Skeletal muscle tissue (tissue), 4 donors: Measurements from ENCODE around the gene FAM171A1. TPM values are rescaled to one million over a fixed set of nuclear protein-coding genes. Genes with fewer than 3 reads are reported as not detected.
A peak's percentile ranks its signal among the peaks of the same experiment; 100 is the strongest.
"Not testable (repeated sequence)": the region's sequence is repeated elsewhere in the genome, so short reads cannot be mapped to it uniquely, and the experiment has no call there.

Experiments
- H3K27ac ChIP-seq: one replicate; pipeline ENCODE4 v1.7.0; 2013; ENCODE audit warnings: mild to moderate bottlenecking, low read depth, low read length, inconsistent platforms
- H3K27me3 ChIP-seq, 3 donors: one replicate each; pipeline ENCODE4 v1.7.0; 2013; ENCODE audit warnings: low read length in 3 of 3; ENCODE audit not compliant: control insufficient read depth in 3 of 3, insufficient read depth in 3 of 3
- H3K36me3 ChIP-seq, 3 donors: one replicate each; pipeline ENCODE4 v1.7.0; 2013; ENCODE audit warnings: low read length in 3 of 3; ENCODE audit not compliant: control insufficient read depth in 3 of 3, insufficient read depth in 3 of 3
- H3K4me1 ChIP-seq, 3 donors: one replicate each; pipeline ENCODE4 v1.7.0; 2013; ENCODE audit warnings: low read length in 3 of 3, mild to moderate bottlenecking in 3 of 3; ENCODE audit not compliant: control insufficient read depth in 3 of 3, insufficient read depth in 3 of 3
- H3K4me3 ChIP-seq, 3 donors: one replicate each; pipeline ENCODE4 v1.7.0; 2013; ENCODE audit warnings: low read length in 3 of 3
- H3K9ac ChIP-seq, 3 donors: one replicate each; pipeline ENCODE4 v1.7.0; 2013; ENCODE audit warnings: low read length in 3 of 3, mild to moderate bottlenecking in 3 of 3, moderate library complexity in 2 of 3, low read depth in 1 of 3
- H3K9me3 ChIP-seq, 3 donors: one replicate each; pipeline ENCODE4 v1.7.0; 2013; ENCODE audit warnings: low read length in 3 of 3; ENCODE audit not compliant: control insufficient read depth in 3 of 3
- total RNA-seq: library from RNA; depleted of rRNA; stranded (reverse); fragments of >200 nt; gene quantifications from one replicate; pipeline ENCODE4 v1.2.3, GENCODE V29; 2014
- donor health status: Osteomylitis.

The FAM171A1 gene
- total RNA-seq: 11.0 TPM

- Histone ChIP-seq H3K9ac (peak within 1 kb of the TSS; percentile 50 to 66 (median 63)), H3K27ac (no peak within 1 kb of the TSS), H3K4me3 (peak within 1 kb of the TSS; percentile 57 to 69 (median 67)), H3K9me3 (no peaks in the 10 kb centered on the region), H3K4me1 (peaks cover 6 to 8% (median 8%) of the 10 kb centered on the region in 3 donors), H3K27me3 (peaks cover 0 to 18% (median 0%) of the 10 kb centered on the region in 3 donors), H3K36me3 (no peaks in the 10 kb centered on the region)
These were observed at the start of gene FAM171A1 for GRCh38 chr10:15370856-15371701. Gene FAM171A1, minus strand, starts transcription at chr10:15371289. Its CDS starts 237 bp downstream, at chr10:15371052.

GRCh38 chr10:15420858-15421257, 49.8 kb upstream of the FAM171A1 start:
- Histone ChIP-seq H3K27me3 (no peaks in the 10 kb centered on the region), H3K27ac (no peak overlapping the region), H3K4me3 (no peak overlapping the region), H3K36me3 (no peaks in the 10 kb centered on the region), H3K9ac (no peak overlapping the region), H3K4me1 (no peaks in the 10 kb centered on the region), H3K9me3 (no peaks in the 10 kb centered on the region)

- no peak overlapping the region for H3K27ac ChIP-seq
- no peaks in the 10 kb centered on the region for H3K4me1 ChIP-seq
- no peaks in the 10 kb centered on the region for H3K27me3 ChIP-seq
- no peak overlapping the region for H3K4me3 ChIP-seq
- H3K9me3 ChIP-seq: no peaks in the 10 kb centered on the region
- no peaks in the 10 kb centered on the region for H3K36me3 ChIP-seq
- H3K9ac ChIP-seq: no peak overlapping the region
These were observed 48.3 kb upstream of the FAM171A1 start for GRCh38 chr10:15419279-15419874.

- Histone ChIP-seq H3K27me3 (no peaks in the 10 kb centered on the region), H3K4me1 (no peaks in the 10 kb centered on the region), H3K9me3 (no peaks in the 10 kb centered on the region), H3K27ac (no peak overlapping the region), H3K36me3 (no peaks in the 10 kb centered on the region), H3K4me3 (no peak overlapping the region), H3K9ac (no peak overlapping the region)
These were observed 44.9 kb upstream of the FAM171A1 start for GRCh38 chr10:15416034-15416433.

- no peak overlapping the region for H3K9ac ChIP-seq
- no peaks in the 10 kb centered on the region for H3K9me3 ChIP-seq
- H3K27ac ChIP-seq: no peak overlapping the region
- no peaks in the 10 kb centered on the region for H3K36me3 ChIP-seq
- H3K4me3 ChIP-seq: no peak overlapping the region
- no peaks in the 10 kb centered on the region for H3K27me3 ChIP-seq
- H3K4me1 ChIP-seq: no peaks in the 10 kb centered on the region
These were observed 39.9 kb upstream of the FAM171A1 start for GRCh38 chr10:15411010-15411409.

GRCh38 chr10:15409350-15409749, 38.3 kb upstream of the FAM171A1 start:
- not testable (repeated sequence) for H3K36me3 ChIP-seq, H3K27me3 ChIP-seq, H3K9me3 ChIP-seq, H3K4me3 ChIP-seq, H3K9ac ChIP-seq, H3K4me1 ChIP-seq, H3K27ac ChIP-seq

- no peak overlapping the region for H3K27ac ChIP-seq
- no peak overlapping the region for H3K9ac ChIP-seq
- no peaks in the 10 kb centered on the region for H3K4me1 ChIP-seq
- no peak overlapping the region for H3K4me3 ChIP-seq
- H3K27me3 ChIP-seq: no peaks in the 10 kb centered on the region
- no peaks in the 10 kb centered on the region for H3K36me3 ChIP-seq
- H3K9me3 ChIP-seq: no peaks in the 10 kb centered on the region
These were observed 37.5 kb upstream of the FAM171A1 start for GRCh38 chr10:15408557-15408956.

GRCh38 chr10:15405319-15405718, 34.2 kb upstream of the FAM171A1 start:
- H3K27me3 ChIP-seq: no peaks in the 10 kb centered on the region
- H3K9ac ChIP-seq: no peak overlapping the region
- no peaks in the 10 kb centered on the region for H3K36me3 ChIP-seq

GRCh38 chr10:15401382-15401781, 30.3 kb upstream of the FAM171A1 start:
- Histone ChIP-seq H3K27me3 (no peaks in the 10 kb centered on the region), H3K4me3 (no peak overlapping the region), H3K36me3 (no peaks in the 10 kb centered on the region), H3K9me3 (peaks cover 0 to 2% (median 0%) of the 10 kb centered on the region in 3 donors), H3K4me1 (no peaks in the 10 kb centered on the region), H3K9ac (no peak overlapping the region), H3K27ac (no peak overlapping the region)

More at GRCh38 chr10:15405319-15405718, 34.2 kb upstream of the FAM171A1 start:
- no peak overlapping the region for H3K4me3 ChIP-seq
- no peaks in the 10 kb centered on the region for H3K4me1 ChIP-seq
- H3K27ac ChIP-seq: no peak overlapping the region
- peaks cover 0 to 2% (median 0%) of the 10 kb centered on the region in 3 donors for H3K9me3 ChIP-seq

GRCh38 chr10:15400461-15400860, 29.4 kb upstream of the FAM171A1 start:
- H3K4me1 ChIP-seq, H3K27me3 ChIP-seq, H3K4me3 ChIP-seq, H3K9ac ChIP-seq, H3K9me3 ChIP-seq, H3K36me3 ChIP-seq, H3K27ac ChIP-seq: not testable (repeated sequence)
